ENCODE measurements around the gene RASSF10.

Gene RASSF10

DNA sequence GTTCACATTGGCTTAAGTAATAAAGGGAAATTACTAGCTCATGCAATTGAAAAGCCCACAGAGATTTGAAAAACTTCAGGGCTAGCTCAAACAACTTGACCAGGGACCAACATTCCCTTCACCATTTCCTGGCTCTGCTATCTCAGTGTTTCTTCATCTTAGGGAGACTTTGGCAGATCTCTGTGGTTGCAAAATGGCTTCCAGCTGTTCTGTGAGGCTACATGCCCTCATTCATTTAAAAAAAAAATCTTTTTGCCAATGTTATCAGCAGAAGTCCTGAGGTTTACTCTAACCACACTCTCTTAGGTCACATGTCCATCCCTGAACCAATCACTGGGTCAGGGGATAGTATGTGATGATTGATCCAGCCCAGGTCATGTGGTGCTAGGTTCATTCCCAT is 13.9 kb upstream of the RASSF10 start:
- DNase-seq, result no peak

DNA sequence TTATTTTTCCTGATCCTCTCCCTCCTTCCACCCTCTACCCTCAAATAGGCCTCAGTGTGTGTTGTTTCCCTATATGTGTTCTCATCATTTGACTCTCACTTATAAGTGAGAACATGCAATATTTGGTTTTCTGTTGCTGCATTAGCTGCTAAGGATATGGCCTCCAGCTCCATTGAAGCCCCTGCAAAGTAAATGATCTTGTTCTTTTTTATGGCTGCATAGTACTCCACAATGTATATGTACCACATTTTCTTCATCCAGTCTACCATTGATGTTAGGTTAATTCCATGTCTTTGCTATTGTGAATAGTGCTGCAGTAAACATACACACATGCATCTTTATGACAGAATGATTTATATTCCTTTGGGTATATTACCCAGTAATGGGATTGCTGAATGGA is 13.3 kb upstream of the RASSF10 start:
- no peak for DNase-seq

DNA sequence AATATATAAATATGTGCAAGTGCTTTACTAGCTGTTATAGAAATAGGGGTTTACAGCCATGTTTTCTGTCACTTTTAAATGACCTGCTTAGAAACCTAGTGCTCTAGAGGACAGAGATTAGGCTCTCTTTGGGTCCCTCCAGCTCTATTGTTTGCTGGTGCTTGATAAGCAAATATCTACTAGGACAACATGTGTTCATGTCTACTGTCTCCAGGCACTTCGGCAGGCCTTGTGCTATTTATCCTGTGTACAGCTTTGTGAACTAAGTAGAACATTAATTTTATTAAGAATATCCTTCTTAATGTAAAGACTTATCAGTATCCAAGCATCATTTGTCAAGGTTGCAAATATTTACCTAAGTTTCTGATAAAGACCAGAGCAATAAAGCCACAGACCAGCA is 11.9 kb upstream of the RASSF10 start:
- DNase-seq, result no peak

DNA sequence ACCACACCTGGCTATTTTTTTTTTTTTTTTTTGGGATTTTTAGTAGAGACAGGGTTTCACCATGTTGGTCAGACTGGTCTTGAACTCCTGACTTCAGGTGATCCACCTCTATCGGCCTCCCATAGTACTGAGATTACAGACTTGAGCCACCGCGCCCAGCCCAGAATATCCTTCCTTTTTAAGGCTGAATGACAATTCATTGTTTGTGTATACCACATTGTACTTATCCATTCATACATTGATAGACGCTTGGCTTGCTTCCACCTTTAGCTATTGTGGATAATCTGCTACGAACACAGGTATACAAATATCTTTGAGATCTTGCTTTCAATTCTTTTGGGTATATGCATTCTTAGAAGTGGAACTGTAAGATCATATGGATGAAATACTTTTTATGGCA is 10.8 kb upstream of the RASSF10 start:
- no peak for DNase-seq

DNA sequence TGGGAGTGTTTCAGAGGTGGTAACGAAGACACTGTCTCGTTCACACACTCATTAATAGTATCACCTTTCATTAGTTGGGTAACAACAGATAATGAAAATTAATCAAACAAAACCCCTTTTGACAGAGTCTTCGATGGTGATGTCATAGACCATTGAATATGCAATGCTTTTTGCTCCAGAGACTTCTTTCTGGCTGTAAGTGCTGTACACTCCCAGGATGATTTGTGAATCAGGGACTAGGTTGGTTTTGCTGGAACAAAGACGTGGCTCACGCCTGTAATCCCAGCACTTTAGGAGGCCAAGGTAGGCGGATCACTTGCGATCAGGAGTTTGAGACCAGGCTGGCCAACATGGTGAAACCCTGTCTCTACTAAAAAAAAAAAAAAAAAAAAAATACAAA is 9.5 kb upstream of the RASSF10 start:
- no peak for DNase-seq

DNA sequence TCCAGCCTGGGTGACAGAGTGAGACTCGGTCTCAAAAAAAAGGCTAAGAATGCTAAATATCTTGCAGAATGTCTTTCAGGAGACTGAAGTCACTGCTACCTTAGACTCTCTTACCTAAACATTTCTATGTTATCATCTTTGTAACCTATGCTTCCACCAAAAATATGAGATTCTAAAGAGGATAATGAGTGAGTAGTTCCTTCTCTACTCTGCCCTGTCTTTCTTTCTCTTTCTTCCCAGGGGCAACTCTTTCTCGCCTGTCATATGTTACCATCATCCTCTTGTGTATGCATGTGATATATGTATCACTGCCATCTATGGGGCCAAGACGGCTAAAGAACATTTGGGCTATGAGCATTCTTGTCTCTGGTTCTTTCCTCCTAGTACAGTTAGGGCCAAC is 9.0 kb upstream of the RASSF10 start:
- DNase-seq, result no peak

DNA sequence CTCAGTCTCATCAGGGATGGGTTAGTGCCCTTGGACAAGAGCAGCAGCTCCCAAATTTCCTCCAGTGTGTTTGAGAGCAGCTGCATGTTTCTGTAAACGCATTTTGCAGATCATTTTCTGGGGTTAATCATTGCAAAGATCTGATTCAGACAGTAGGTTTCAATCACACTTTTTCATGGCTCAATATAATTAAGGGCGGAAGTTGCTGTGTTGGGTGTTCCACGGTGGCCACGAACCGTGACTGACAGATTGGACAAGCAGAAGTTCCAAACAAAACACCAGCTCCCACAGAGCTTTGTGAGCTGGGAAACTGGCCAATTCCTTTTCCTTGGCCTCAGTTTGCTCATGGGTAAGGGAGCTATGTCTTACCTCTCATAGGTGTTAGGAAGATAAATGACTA is 8.4 kb upstream of the RASSF10 start:
- DNase-seq, result no peak

DNA sequence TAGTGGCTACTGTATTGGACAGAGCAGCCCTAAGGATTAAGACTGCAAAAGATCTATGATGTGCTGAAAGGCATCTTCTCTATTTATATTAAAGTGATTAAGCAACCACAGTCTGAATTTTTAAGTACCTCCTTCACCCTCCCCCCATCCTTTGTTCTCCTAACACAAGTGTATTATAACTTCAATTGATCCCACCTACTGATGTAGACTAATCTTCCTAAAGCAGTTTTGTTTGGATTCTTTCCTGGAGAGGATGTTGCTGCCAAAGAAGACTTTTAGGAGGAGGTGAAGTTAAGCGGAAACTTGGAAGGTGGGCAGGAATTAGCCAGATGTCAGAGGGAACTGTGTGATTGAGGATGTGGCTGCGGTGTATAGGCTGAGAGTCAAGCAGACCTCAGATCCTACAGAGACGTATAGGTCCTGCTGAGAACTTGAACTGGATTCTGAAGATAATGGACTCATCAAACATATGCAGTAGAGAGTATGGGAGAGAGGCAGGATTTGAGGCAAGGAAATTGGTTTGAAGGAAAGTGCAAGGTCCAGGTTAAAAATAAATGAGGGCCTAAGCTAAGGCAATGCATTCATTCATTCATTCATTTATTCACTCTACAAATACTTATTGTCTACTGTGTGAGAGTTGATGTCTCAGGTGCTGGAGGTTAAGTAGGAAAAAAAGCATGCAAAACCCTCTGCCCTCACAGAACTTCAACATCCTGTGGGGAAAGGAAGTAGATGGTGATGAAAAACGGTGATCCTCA is 5.2 kb upstream of the RASSF10 start:
- DNase-seq, result no peak

DNA sequence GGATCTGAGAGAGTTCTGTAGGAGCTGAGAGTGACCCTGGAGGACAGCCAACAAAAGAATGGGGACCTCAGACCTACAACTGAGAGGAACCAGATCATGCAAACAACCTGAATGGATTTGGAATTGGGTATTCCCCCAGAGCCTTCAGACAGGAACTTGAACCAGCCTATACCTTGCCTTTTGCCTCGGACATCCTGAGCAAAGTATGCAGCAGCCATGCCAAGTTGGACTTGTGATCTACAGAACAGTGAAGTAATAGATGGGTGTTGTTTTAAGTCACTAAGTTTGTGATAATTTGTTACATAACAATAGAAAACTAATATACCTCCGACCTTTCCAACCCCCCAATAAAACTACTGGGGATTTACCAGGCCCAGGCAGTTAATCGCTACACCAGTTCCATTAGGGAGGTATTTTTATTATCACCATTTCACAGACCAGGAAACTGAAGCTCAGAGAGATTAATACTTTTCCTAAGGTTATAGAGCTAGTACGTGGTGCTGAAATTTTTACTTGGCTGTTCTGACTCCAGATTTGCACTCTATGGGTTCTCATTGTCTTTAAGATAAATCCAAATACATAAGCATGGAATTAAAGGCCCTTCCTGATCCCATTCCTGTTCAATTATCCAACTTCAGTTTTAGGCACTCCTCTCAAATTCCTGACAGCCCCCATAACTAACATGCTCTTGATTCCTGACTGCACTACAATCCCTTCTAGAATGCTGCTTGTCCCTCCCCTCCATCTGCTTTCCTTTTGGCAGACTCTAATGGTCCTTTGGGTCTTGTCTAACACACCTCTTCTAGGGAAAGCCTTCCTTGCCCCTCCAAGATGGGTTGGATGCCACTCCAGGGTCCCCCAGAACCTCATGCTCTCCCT is 1.7 kb upstream of the RASSF10 start:
- no peak for DNase-seq

DNA sequence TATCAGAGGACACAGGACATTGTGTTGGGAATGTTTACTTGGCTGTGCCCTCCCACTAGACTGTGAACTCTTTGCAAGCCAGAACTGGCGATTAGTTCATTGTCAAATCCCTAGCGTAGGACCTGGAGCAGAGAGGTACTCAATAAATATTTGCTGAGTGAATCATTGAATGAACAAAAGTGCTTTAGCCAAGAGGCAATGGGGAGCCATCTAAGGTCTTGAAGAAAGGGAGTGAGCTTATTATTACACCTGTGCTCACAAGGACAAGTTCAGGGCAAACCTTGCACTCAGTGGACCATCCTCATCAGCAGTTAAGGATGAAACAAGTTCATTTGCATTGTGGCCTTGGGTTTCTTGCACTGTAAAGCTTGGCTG is 1.1 kb upstream of the RASSF10 start:
- DNase-seq, result no peak

DNA sequence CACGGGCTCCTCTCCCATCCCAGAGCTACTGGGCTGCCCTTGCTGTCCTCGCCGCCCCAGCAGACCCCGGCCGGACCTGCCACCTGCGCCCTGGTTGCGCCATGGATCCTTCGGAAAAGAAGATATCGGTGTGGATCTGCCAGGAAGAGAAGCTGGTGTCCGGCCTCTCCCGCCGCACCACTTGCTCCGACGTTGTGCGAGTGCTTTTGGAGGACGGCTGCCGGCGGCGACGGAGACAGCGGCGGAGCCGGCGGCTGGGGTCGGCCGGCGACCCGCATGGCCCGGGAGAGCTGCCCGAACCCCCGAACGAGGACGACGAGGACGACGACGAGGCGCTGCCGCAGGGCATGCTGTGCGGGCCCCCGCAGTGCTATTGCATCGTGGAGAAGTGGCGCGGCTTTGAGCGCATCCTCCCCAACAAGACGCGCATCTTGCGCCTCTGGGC is 382 bp downstream of the RASSF10 start:
- DNase-seq, result no peak

DNA sequence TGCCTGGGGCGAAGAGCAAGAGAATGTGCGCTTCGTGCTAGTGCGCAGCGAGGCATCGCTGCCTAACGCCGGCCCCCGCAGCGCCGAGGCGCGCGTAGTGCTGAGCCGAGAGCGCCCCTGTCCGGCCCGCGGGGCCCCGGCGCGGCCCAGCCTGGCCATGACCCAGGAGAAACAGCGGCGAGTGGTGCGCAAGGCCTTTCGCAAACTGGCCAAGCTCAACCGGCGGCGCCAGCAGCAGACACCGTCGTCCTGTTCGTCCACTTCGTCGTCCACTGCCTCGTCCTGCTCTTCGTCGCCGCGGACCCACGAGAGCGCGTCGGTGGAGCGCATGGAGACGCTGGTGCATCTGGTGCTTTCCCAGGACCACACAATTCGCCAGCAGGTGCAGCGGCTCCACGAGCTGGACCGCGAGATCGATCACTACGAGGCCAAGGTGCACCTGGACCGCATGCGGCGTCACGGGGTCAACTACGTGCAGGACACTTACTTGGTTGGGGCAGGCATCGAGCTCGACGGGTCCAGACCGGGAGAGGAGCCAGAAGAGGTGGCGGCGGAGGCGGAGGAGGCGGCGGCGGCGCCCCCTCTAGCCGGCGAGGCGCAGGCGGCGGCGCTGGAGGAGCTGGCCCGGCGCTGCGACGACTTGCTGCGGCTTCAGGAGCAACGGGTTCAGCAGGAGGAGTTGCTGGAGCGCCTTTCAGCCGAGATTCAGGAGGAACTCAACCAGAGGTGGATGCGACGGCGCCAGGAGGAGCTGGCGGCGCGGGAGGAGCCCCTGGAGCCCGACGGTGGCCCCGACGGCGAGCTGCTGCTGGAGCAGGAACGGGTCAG is 1.0 kb downstream of the RASSF10 start:
- peak; percentile 10 for DNase-seq

DNA sequence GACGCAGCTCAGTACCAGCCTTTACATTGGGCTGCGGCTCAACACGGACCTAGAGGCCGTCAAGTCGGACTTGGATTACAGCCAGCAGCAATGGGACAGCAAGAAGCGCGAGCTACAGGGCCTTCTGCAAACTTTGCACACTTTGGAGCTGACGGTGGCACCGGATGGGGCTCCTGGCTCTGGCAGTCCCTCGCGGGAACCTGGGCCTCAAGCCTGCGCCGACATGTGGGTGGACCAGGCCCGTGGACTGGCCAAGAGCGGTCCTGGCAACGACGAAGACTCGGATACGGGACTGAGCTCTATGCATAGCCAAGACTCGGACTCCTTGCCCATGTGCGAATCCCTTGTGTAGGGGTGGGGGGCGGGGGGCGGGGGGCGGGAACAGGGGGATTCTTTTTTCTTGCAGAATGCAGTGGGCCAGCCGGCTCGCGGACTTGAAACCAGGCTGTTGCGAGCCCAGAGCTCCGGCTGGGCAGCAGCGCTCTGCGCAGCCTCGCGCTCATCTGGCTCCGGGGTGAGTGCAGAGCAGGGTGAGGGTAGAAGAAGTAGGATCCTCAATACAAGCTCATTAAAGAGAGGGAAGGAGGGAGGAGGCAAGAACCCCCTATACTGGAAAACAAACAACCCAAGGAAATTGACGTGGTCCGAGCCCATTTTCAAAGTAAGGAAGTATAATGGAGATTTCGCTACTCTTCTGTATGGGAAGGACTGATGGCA is 1.8 kb downstream of the RASSF10 start:
- no peak for DNase-seq

DNA sequence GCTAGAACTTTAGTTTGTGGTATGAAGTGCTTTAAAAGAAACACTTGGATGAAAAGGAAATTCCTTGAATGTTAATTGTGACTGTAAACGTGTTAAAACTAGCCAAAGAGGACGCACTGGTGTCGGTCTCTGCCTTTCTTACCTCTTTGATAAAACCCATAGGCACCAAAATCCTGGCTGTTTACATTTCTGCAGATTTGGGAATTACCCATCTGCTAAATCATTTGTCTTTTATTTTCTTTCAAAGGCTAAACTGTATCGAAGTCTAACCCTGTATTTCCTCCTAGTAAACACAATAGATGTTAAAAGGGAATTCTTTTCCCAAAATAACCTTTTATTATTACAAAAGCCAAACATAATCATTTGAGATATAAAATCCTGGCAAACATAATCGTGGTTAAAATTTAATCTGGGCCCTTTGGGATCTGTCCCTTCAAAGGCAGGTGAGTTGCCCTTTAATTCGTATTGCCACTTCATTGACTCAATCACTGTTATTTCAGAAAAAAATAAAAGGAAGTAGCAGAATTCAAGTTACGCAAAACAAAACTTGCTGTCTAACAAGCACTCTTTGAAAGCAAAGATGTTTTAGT is 2.4 kb downstream of the RASSF10 start:
- no peak for DNase-seq

DNA sequence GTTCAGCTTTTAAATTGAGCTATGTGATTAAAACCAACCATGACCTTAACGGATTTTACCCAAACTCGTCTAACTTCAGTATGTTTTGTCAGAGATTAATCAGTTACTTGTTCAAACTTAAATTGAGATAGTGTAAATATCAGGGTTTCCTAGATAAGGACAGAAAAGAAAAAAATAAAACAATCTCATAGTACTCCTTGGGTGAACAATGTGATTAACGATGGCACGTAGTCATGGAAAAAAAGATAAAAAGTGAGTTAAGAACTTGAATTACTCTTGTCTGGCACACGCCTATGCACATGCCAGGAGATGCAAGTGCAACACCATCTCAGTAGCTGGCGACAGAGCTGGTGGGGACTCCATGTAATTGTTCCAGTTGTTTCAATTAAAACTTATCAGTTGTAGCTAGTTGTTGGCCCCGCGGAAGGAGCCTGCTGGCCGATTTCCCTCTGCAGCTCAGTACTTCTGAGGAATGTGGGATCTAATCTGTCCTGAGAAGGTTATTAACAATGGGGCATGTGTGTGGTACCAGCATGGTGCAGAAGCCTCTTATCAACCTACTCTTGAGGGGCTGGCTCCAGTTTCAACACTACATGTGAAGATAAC is 3.0 kb downstream of the RASSF10 start:
- no peak for DNase-seq

DNA sequence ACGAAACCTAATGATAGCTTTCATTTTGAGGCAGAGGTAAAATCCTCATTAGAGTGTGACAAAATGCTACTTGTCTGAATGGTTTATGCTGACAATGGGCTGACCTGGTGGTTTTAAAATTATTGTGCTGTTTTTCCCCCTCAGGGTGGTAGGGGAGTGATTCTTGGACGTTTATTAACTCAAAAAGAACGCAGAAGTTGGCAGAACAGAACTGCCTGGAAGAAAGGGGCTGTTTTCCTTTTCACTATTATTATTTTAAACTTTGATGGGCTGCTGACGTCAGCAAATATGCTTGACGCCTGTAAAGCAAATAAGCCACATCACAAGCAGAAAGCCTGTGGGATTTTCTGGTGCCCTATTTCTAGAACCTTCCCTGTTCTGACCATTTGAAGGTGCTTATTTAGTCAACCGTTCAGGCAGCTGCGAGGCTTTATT is 4.0 kb downstream of the RASSF10 start:
- DNase-seq, result no peak

DNA sequence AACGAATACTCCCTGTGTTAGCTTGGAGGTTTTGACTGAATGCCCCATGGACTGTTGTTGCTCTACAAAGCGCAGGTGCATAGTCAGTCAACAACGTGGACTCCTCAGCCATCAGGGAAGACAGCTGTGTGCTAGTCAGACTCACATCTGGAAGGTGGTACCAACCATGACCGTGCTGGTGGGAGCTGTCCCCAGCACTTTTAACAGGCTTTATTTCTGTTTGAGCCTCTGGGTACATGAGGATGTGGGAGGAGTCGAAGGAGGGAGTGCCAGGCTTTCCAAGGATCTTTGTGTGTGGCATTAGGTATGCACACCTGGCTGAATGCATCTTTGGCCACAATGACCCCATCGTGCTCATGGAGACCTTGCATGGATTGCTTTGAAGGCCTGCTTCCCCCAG is 6.6 kb downstream of the RASSF10 start:
- DNase-seq, result no peak

DNA sequence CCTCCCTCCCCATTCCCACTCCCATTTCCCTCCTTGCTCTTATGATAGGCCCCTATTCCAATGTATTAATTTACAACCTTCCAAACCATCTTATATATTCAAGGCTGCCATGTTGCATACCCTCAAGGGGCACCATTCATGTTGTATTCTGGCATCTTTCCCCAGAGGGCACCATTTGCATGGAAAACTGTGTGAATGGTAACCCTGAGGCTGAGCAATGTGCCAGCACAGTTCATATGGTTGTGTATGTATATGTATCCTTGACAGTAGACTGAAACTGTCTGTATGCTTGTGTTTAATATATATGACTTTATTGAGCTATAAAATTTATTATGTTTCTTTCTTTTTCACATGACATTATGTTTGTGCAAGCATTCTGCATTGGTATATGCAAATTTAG is 7.3 kb downstream of the RASSF10 start:
- no peak for DNase-seq

DNA sequence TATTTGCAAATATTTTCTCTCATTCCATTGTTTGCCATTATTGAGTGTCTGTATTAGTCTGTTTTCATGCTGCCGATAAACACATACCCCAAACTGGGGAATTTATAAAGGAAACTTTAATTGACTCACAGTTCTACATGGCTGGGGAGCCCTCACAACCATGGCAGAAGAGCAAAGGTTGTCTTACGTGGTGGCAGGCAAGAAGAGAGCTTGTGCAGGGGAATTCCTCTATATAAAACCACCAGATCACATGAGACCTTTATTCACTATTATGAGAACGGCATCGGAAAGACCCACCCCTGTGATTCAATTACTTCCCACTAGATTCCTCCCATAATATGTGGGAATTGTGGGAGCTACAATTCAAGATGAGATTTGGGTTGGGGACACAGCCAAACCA is 10.2 kb downstream of the RASSF10 start:
- DNase-seq, result no peak

DNA sequence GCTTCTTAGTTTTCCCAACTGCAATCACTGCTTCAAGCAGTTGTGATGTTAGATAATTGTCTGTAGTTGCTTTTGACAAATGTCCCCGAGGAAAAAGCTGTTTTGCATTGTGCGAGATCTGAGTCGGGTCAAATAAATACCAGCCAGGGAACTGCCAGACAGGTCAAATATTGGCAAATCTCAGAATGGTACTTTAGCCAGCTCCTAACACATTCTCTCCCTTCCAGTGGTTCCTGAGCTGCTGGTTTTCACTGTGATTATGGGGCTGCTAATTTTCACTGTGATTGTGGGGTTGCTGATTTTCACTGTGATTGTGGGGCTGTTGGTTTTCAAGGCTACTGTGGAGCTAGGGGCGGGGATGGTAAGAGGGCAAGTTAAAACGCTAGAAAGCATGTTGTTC is 14.3 kb downstream of the RASSF10 start:
- no peak for DNase-seq

DNA sequence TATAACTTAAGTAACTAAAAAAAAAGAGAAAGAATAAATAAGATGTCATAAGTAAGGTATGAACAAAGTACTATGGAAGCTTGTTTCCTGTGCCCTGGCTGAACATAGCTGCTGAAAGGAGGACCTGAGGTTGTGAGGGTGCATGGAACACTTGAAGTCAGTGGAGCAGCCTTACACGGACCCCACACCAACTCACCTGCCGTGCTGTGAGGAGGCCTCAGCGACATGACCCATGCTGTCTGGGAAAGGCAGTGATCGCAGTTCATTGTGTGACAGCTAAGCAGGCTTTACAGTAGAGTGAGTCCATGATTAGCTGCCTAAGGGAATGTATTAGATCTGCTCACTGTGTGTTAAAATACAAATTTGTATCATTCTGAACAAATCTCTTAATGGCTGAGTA is 17.6 kb downstream of the RASSF10 start:
- DNase-seq, result no peak

DNA sequence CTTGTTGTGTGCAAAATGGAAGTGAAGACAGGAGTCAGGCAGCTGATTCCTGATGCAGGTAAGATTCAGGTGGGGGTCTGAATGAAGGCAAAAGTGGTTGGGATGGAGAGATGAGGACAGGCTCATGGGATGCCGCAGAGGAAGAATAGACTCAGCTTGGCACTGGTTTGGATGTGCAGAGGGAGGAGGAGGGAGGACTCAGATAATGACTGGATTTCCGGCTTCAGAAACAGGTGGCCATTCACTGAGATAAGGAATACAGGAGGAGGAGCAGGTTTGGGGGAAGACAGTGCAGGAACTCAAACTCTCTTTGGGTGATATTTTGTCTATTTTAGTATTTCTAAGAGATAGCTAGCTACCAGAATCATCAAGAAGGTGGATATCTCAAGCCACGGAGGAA is 19.2 kb downstream of the RASSF10 start:
- no peak for DNase-seq
